Superior temporal gyrus (tissue), 1 donor: ENCODE data around the gene SLCO2A1.

Experiments
- DNase-seq: peaks from one replicate; pipeline ENCODE4 v3.0.0-alpha.2; 2016; ENCODE audit errors: extremely low spot score

SLCO2A1 gene

GRCh38 chr3:133884054-133884886, 145.5 kb downstream of the SLCO2A1 start:
- no peak for DNase-seq

GRCh38 chr3:133883641-133884040, 146.1 kb downstream of the SLCO2A1 start:
- DNase-seq: no peak

- DNase-seq: no peak
These were observed 146.6 kb downstream of the SLCO2A1 start for GRCh38 chr3:133882986-133883586.

- no peak for DNase-seq
These were observed 147.5 kb downstream of the SLCO2A1 start for GRCh38 chr3:133881939-133882825.

GRCh38 chr3:133881492-133881891, 148.2 kb downstream of the SLCO2A1 start:
- no peak for DNase-seq

GRCh38 chr3:133880886-133881455, 148.8 kb downstream of the SLCO2A1 start:
- no peak for DNase-seq

- DNase-seq: no peak
These were observed 149.4 kb downstream of the SLCO2A1 start for GRCh38 chr3:133880287-133880686.

- DNase-seq: no peak
These were observed 151.2 kb downstream of the SLCO2A1 start for GRCh38 chr3:133878518-133878917.
